GM19238 (cell line): Measurements from ENCODE around the gene SLC5A5.
A peak's percentile ranks its signal among the peaks of the same experiment; 100 is the strongest.
"Not testable (repeated sequence)": the region's sequence is repeated elsewhere in the genome, so short reads cannot be mapped to it uniquely, and the experiment has no call there.

Experiments used
- DNase-seq: peaks from one replicate; pipeline ENCODE4 v3.0.0; 2011; ENCODE audit warnings: low spot score; ENCODE audit not compliant: insufficient read length

Gene SLC5A5

GRCh38 chr19:17871032-17871877 lies 490 bp upstream of the SLC5A5 start:
- DNase-seq = no peak

- no peak for DNase-seq
These were observed 681 bp downstream of the SLC5A5 start for GRCh38 chr19:17872251-17873001.

- DNase-seq = peak; percentile 72
These were observed 2.3 kb downstream of the SLC5A5 start for GRCh38 chr19:17873786-17874757.

GRCh38 chr19:17874758-17875135 lies 3.0 kb downstream of the SLC5A5 start:
- DNase-seq = no peak

GRCh38 chr19:17877696-17878095 lies 6.0 kb downstream of the SLC5A5 start:
- no peak for DNase-seq

GRCh38 chr19:17879466-17879865 lies 7.7 kb downstream of the SLC5A5 start:
- DNase-seq = no peak

GRCh38 chr19:17881701-17882100 lies 10.0 kb downstream of the SLC5A5 start:
- DNase-seq = no peak

GRCh38 chr19:17883627-17884410 lies 12.1 kb downstream of the SLC5A5 start:
- no peak for DNase-seq

- DNase-seq = no peak
These were observed 14.8 kb downstream of the SLC5A5 start for GRCh38 chr19:17886515-17886914.

GRCh38 chr19:17887221-17887620 lies 15.5 kb downstream of the SLC5A5 start:
- DNase-seq = not testable (repeated sequence)

- no peak for DNase-seq
These were observed 16.5 kb downstream of the SLC5A5 start for GRCh38 chr19:17888260-17888659.

- DNase-seq = no peak
These were observed 18.0 kb downstream of the SLC5A5 start for GRCh38 chr19:17889609-17890214.

GRCh38 chr19:17893766-17894165 lies 22.0 kb downstream of the SLC5A5 start:
- DNase-seq = no peak

GRCh38 chr19:17902701-17903100 lies 31.0 kb downstream of the SLC5A5 start:
- no peak for DNase-seq

- no peak for DNase-seq
These were observed 36.5 kb downstream of the SLC5A5 start for GRCh38 chr19:17908244-17908643.

GRCh38 chr19:17909003-17909732 lies 37.4 kb downstream of the SLC5A5 start:
- no peak for DNase-seq

- no peak for DNase-seq
These were observed 39.1 kb downstream of the SLC5A5 start for GRCh38 chr19:17910791-17911360.

GRCh38 chr19:17915940-17916593 lies 44.3 kb downstream of the SLC5A5 start:
- DNase-seq = no peak

GRCh38 chr19:17918151-17918550 lies 46.4 kb downstream of the SLC5A5 start:
- DNase-seq = not testable (repeated sequence)
